M059J (cell line): Measurements from ENCODE around the gene ASB14. TPM values are rescaled to one million over a fixed set of nuclear protein-coding genes. Genes with fewer than 3 reads are reported as not detected.

Experiments
- DNase-seq: peaks from one replicate; pipeline ENCODE4 v3.0.0-alpha.2; 2012; ENCODE audit warnings: low read depth
- total RNA-seq: library from RNA; depleted of rRNA; stranded (reverse); fragments of >200 nt; shearing (Covaris generic); gene quantifications from 2 replicates; pipeline ENCODE4 v1.2.3, GENCODE V29; 2014; rRNA removed

Gene ASB14
- total RNA-seq, 1 experiment from 2014 or later: not detected

GRCh38 chr3:57261119-57261518, 31.4 kb downstream of the ASB14 start:
- DNase-seq: no peak

- DNase-seq: no peak
Observed at GRCh38 chr3:57257678-57258077, 34.8 kb downstream of the ASB14 start.

- DNase-seq: no peak
Observed at GRCh38 chr3:57256844-57257243, 35.6 kb downstream of the ASB14 start.

- no peak for DNase-seq
Observed at GRCh38 chr3:57252404-57252803, 40.1 kb downstream of the ASB14 start.

GRCh38 chr3:57244946-57245345, 47.5 kb downstream of the ASB14 start:
- DNase-seq: no peak

- no peak for DNase-seq
Observed at GRCh38 chr3:57234613-57235575, 57.6 kb downstream of the ASB14 start.

- DNase-seq: no peak
Observed at GRCh38 chr3:57233799-57234198, 58.7 kb downstream of the ASB14 start.

GRCh38 chr3:57230006-57230405, 62.5 kb downstream of the ASB14 start:
- peak; percentile 54 for DNase-seq

- DNase-seq: peak; percentile 54
Observed at GRCh38 chr3:57227930-57228751, 64.3 kb downstream of the ASB14 start.

GRCh38 chr3:57227204-57227929, 65.1 kb downstream of the ASB14 start, which contains the start of gene APPL1:
TSS of gene APPL1 (plus strand) at chr3:57227729. CDS start at chr3:57227884, 155 bp downstream.
- peak; percentile 83 for DNase-seq

- DNase-seq: no peak
Observed at GRCh38 chr3:57226176-57226575, 66.3 kb downstream of the ASB14 start.

- DNase-seq: peak; percentile 40
Observed at GRCh38 chr3:57224856-57225255, 67.6 kb downstream of the ASB14 start.

GRCh38 chr3:57221883-57222282, 70.6 kb downstream of the ASB14 start:
- peak; percentile 20 for DNase-seq

Other genes starting within 250 kb of the ASB14 start
- 0.07 TPM in 1 of 2 replicates, not detected in the other for gene SPATA12, start 232.0 kb downstream of the ASB14 start, total RNA-seq
- 1.6 and 3.5 TPM in 2 replicates for gene IL17RD, start 127.3 kb downstream of the ASB14 start, total RNA-seq
- 1.4 TPM in 1 of 2 replicates, not detected in the other for gene HESX1, start 92.7 kb downstream of the ASB14 start, total RNA-seq
- 12.8 and 19.0 TPM in 2 replicates for gene APPL1, start 65.0 kb downstream of the ASB14 start, total RNA-seq